Measurements from ENCODE around the gene PSMD9. TPM values are rescaled to one million over a fixed set of nuclear protein-coding genes. Genes with fewer than 3 reads are reported as not detected.
A peak's percentile ranks its signal among the peaks of the same experiment; 100 is the strongest.

Gene PSMD9
- total RNA-seq, 1 experiment from 2014 or later, result 55.5 TPM

- ChIA-PET POLR2A (no interaction called here), RAD21 (ENCODE audit: low non-redundant PET in 1 of 2, low total read pairs in 2 of 2, uncharacterized antibody in 2 of 2, unreplicated experiment in 2 of 2) (no interaction called here), CTCF (interaction anchor here (1.1 to 4.3 kb wide), 4 partner anchors 25 to 99 kb away, joined by 3 to 25 read pairs (median 4); partner anchors contain the start of genes CFAP251 and RHOF)
- H3K4me2 ChIP-seq (ENCODE audit: low read length), result peak overlapping the region; percentile 39; the same call in 1 of the 2 replicates
- peaks cover 58% of the 10 kb centered on the region for H3K79me2 ChIP-seq (ENCODE audit: insufficient read depth, low read length)
- no peaks in the 10 kb centered on the region for H3K27me3 ChIP-seq (ENCODE audit: insufficient read depth, low read length)
- H3K4me1 ChIP-seq (ENCODE audit: control insufficient read depth in 1 of 2, insufficient read depth in 2 of 2, low read length in 2 of 2), result peaks cover 15 to 28% of the 10 kb centered on the region in 2 experiments; a peak in 3 of 4 replicates
- peaks cover 5 to 15% of the 10 kb centered on the region in 2 experiments; a peak in 3 of 4 replicates for H3K36me3 ChIP-seq (ENCODE audit: control insufficient read depth in 1 of 2, insufficient read depth in 2 of 2, low read length in 2 of 2)
- peak overlapping the region; percentile 7; the same call in 1 of the 2 replicates for H3K9ac ChIP-seq (ENCODE audit: low read length)
- no TSS peak for BruUV-seq (replicated peaks)
- no peak overlapping the region for H3K4me3 ChIP-seq (replicated peaks in 1 of 2; ENCODE audit: low read depth in 1 of 2, low read length in 2 of 2)
- H2AFZ ChIP-seq (ENCODE audit: low read depth, low read length, poor library complexity, severe bottlenecking), result no peak overlapping the region
- peak; percentile 31 for ATAC-seq
- no peaks in the 10 kb centered on the region for H3K9me2 ChIP-seq (ENCODE audit: insufficient read depth)
- no peaks in the 10 kb centered on the region for H3K9me3 ChIP-seq (ENCODE audit: control insufficient read depth in 1 of 2, insufficient read depth in 1 of 2, low read depth in 1 of 2, low read length in 2 of 2)
- intact Hi-C loops (cut with micrococcal nuclease), result no loop called here
- H4K20me1 ChIP-seq (ENCODE audit: insufficient read depth), result no peaks in the 10 kb centered on the region
- H3K27ac ChIP-seq (ENCODE audit: low read depth, low read length), result peak overlapping the region; percentile 33; the same call in 1 of the 2 replicates
- TF ChIP-seq FOSL1 (IDR thresholded peaks at IDR 0.05; ENCODE audit: low read depth) (no peak; the same call in 1 of the 2 replicates), REST (IDR thresholded peaks at IDR 0.05; ENCODE audit: low read depth) (no peak), CBX3 (IDR thresholded peaks at IDR 0.05; ENCODE audit: low read depth) (no peak), EZH2 (IDR thresholded peaks at IDR 0.05) (no peak)
- no peak for DNase-seq (ENCODE audit: low read depth, low spot score)
These were observed 5.4 kb downstream of the PSMD9 start for GRCh38 chr12:121893961-121894460.

- RAD21 ChIA-PET (ENCODE audit: low non-redundant PET in 1 of 2, low total read pairs in 2 of 2, uncharacterized antibody in 2 of 2, unreplicated experiment in 2 of 2), result no interaction called here
- Histone ChIP-seq H3K27me3 (ENCODE audit: insufficient read depth, low read length) (no peaks in the 10 kb centered on the region), H3K36me3 (ENCODE audit: control insufficient read depth in 1 of 2, insufficient read depth in 2 of 2, low read length in 2 of 2) (peaks cover 12 to 20% of the 10 kb centered on the region in 2 experiments; a peak in 3 of 4 replicates), H3K9me2 (ENCODE audit: insufficient read depth) (no peaks in the 10 kb centered on the region), H3K4me1 (ENCODE audit: control insufficient read depth in 1 of 2, insufficient read depth in 2 of 2, low read length in 2 of 2) (peaks cover 15 to 22% of the 10 kb centered on the region in 2 experiments; a peak in 3 of 4 replicates), H3K4me2 (ENCODE audit: low read length) (no peak overlapping the region), H3K9ac (ENCODE audit: low read length) (no peak overlapping the region), H3K9me3 (ENCODE audit: control insufficient read depth in 1 of 2, insufficient read depth in 1 of 2, low read depth in 1 of 2, low read length in 2 of 2) (no peaks in the 10 kb centered on the region), H3K27ac (ENCODE audit: low read depth, low read length) (no peak overlapping the region), H4K20me1 (ENCODE audit: insufficient read depth) (no peaks in the 10 kb centered on the region), H2AFZ (ENCODE audit: low read depth, low read length, poor library complexity, severe bottlenecking) (no peak overlapping the region), H3K4me3 (replicated peaks in 1 of 2; ENCODE audit: low read depth in 1 of 2, low read length in 2 of 2) (no peak overlapping the region), H3K79me2 (ENCODE audit: insufficient read depth, low read length) (peaks cover 52% of the 10 kb centered on the region)
- CTCF ChIA-PET, result interaction anchor here (0.8 to 4.3 kb wide), 2 partner anchors 99 to 100 kb away, joined by 3 to 25 read pairs; partner anchors contain the start of gene RHOF
- DNase-seq (ENCODE audit: low read depth, low spot score) (no peak), ATAC-seq (peak; percentile 85)
- peak; percentile 44; the same call in 1 of the 2 replicates for TF ChIP-seq RAD21 (IDR thresholded peaks at IDR 0.05; ENCODE audit: low read depth)
- TF ChIP-seq CTCF (IDR thresholded peaks at IDR 0.05 in 2 of 3, conservative IDR thresholded peaks at IDR 0.05 in 1 of 3; ENCODE audit: borderline replicate concordance in 1 of 3, insufficient read depth in 1 of 3, low read depth in 2 of 3, low read length in 2 of 3), result peak; percentile 6 to 38 (median 38); a peak in 4 of 6 replicates
- TF ChIP-seq EZH2phosphoT487 (IDR thresholded peaks at IDR 0.05; ENCODE audit: borderline replicate concordance), result no peak
- POLR2A ChIA-PET, result no interaction called here
- BruUV-seq (replicated peaks), result no TSS peak
- intact Hi-C loops (cut with micrococcal nuclease), result no loop called here
These were observed 6.0 kb downstream of the PSMD9 start for GRCh38 chr12:121894633-121895032.

All from HCT116 (cell line).